CD4-positive, alpha-beta memory T cell (primary cell): Measurements from ENCODE around the gene PRUNE1. TPM values are rescaled to one million over a fixed set of nuclear protein-coding genes. Genes with fewer than 3 reads are reported as not detected.
A peak's percentile ranks its signal among the peaks of the same experiment; 100 is the strongest.

Source experiments
- CTCF ChIA-PET: fragments of 350-600 bp; sonication (Branson Sonifier 250); formaldehyde crosslinking; loops from one replicate; lab custom pipeline; 2021; ENCODE audit warnings: inconsistent platforms; ENCODE audit not compliant: partially characterized antibody; lab: Charles Lee
- POLR2A ChIA-PET: fragments of 350-600 bp; sonication (Branson Sonifier 250); formaldehyde crosslinking; loops from one replicate; lab custom pipeline; 2021; ENCODE audit not compliant: partially characterized antibody; lab: Charles Lee
- DNase-seq, 5 donors: peaks; one replicate each; pipeline versions ENCODE4 v3.0.0 to v3.0.0-alpha.2; 2020 to 2022; ENCODE audit warnings: mixed read lengths in 1 of 5
- H3K27ac ChIP-seq: one replicate; pipeline ENCODE4 v1.7.0; 2013; ENCODE audit warnings: low read depth, low read length
- H3K27me3 ChIP-seq: 2 replicates; pipeline ENCODE4 v1.7.0; 2013; ENCODE audit warnings: mild to moderate bottlenecking, low read length, moderate library complexity; ENCODE audit not compliant: insufficient read depth
- H3K36me3 ChIP-seq: 2 replicates; pipeline ENCODE4 v1.7.0; 2013; ENCODE audit warnings: mild to moderate bottlenecking, low read length, moderate library complexity; ENCODE audit not compliant: insufficient read depth
- H3K4me1 ChIP-seq: 2 replicates; pipeline ENCODE4 v1.7.0; 2013; ENCODE audit warnings: mild to moderate bottlenecking, low read length, moderate library complexity; ENCODE audit not compliant: insufficient read depth
- H3K4me3 ChIP-seq, 2 donors: one replicate each; pipeline ENCODE4 v1.7.0; 2013; ENCODE audit warnings: low read length in 2 of 2, mild to moderate bottlenecking in 1 of 2
- H3K9me3 ChIP-seq, 2 donors: one replicate each; pipeline ENCODE4 v1.7.0; 2013; ENCODE audit warnings: low read length in 2 of 2, control low read depth in 1 of 2; ENCODE audit not compliant: control insufficient read depth in 1 of 2
- H3K27ac Mint-ChIP-seq, 7 donors: one replicate each; pipeline ENCODE4 v1.8.0; 2020 to 2021; ENCODE audit warnings: mixed read lengths in 7 of 7, mild to moderate bottlenecking in 6 of 7, inconsistent platforms in 3 of 7, moderate library complexity in 3 of 7
- H3K27me3 Mint-ChIP-seq, 2 donors: one replicate each; pipeline ENCODE4 v1.8.0; 2020 to 2021; ENCODE audit warnings: mixed read lengths in 2 of 2
- H3K36me3 Mint-ChIP-seq, 2 donors: one replicate each; pipeline ENCODE4 v1.8.0; 2020 to 2021; ENCODE audit warnings: mixed read lengths in 2 of 2, inconsistent platforms in 1 of 2, mild to moderate bottlenecking in 1 of 2
- H3K4me1 Mint-ChIP-seq, 4 donors: one replicate each; pipeline ENCODE4 v1.8.0; 2020 to 2021; ENCODE audit warnings: mixed read lengths in 4 of 4, mild to moderate bottlenecking in 1 of 4
- H3K4me3 Mint-ChIP-seq, 8 donors: one replicate each; pipeline ENCODE4 v1.8.0; 2020 to 2021; ENCODE audit warnings: mixed read lengths in 8 of 8, mild to moderate bottlenecking in 7 of 8, moderate library complexity in 6 of 8, inconsistent platforms in 3 of 8
- H3K9me3 Mint-ChIP-seq, 8 donors: one replicate each; pipeline ENCODE4 v1.8.0; 2020 to 2021; ENCODE audit warnings: mixed read lengths in 8 of 8, mild to moderate bottlenecking in 5 of 8, inconsistent platforms in 3 of 8, moderate library complexity in 1 of 8
- intact Hi-C: fragments of 100-400 bp; cut with micrococcal nuclease; formaldehyde crosslinking; loops from one replicate; pipeline ENCODE4 v1.15.1; 2023
- polyA plus RNA-seq, 2 donors: library from polyadenylated mRNA; unstranded; fragments of 300-500 nt; fragmentation: Illumina TruSeq; gene quantifications; one replicate each; pipeline ENCODE4 v1.2.3, GENCODE V29; 2021
- total RNA-seq, 2 experiments: library from RNA; stranded (reverse); gene quantifications; one replicate each; pipeline ENCODE4 v1.2.3, GENCODE V29; 2021

Gene PRUNE1
- total and polyA plus RNA-seq, 4 experiments from 2014 or later, result 35.0 to 59.0 (median 45.7) TPM

DNA sequence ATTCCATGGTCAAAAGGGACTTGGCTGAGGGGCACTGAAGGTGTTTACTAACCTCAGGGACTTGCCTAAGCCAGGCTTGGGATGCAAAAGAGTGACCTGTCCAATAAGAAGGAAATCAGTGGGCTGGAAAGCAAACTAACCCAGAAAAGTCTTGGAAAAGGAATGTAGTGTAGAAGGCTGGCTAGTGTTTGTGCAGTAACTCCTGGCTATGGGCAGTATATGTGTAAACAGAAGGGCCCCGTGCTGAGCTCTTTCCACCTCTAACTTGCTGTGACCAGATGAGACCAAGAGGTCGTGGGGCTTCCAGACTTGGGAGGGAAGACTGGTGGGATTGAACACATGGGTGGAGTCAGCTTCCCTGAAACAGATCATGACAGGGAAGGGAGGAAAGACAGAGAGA, 5.6 kb upstream of the PRUNE1 start:
- Mint-ChIP-seq H3K36me3 (peaks cover 18 to 52% of the 10 kb centered on the region in 2 donors), H3K27me3 (no peaks in the 10 kb centered on the region), H3K9me3 (no peaks in the 10 kb centered on the region), H3K4me1 (peaks cover 42 to 73% (median 57%) of the 10 kb centered on the region in 4 donors), H3K4me3 (peak overlapping the region; percentile 74 to 89 (median 84)), H3K27ac (peak overlapping the region; percentile 87 to 97 (median 94))
- Histone ChIP-seq H3K27me3 (no peaks in the 10 kb centered on the region), H3K9me3 (no peaks in the 10 kb centered on the region), H3K27ac (peak overlapping the region; percentile 53), H3K4me1 (peaks cover 66% of the 10 kb centered on the region), H3K36me3 (peaks cover 35% of the 10 kb centered on the region), H3K4me3 (peak overlapping the region; percentile 34 to 37)
- intact Hi-C loops, result no loop called here
- ChIA-PET POLR2A (interaction anchor here (1.3 to 1.6 kb wide), 3 partner anchors 25 to 56 kb away, joined by 4 to 9 read pairs (median 5); partner anchors contain the start of genes C1orf56 and CDC42SE1), CTCF (interaction anchor here (0.5 to 14.9 kb wide), 6 partner anchors 9 to 747 kb away, joined by 3 to 255 read pairs (median 4); partner anchors contain the start of genes ANXA9, CERS2 and GABPB2)
- DNase-seq, result no peak

DNA sequence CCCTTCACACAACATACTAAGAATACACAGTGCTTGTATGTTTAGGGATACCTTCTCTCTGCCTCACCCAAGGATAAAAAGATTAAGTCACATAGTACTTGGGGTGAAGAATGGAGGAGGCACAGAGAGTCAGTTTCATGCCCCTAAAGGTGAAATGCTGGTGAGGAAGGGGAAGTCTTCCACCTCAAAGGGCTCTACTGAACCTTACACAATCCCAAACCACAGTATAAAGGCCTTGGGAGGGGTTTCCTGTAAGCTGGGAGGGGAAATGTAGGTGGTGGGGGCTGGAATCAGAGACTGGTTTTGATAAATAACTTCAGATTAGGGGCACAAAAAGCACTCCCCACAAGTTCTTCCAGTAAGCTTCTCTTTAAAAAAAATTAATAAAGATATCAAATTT, 5.1 kb upstream of the PRUNE1 start:
- Mint-ChIP-seq H3K4me3 (peak overlapping the region; percentile 74 to 89 (median 84)), H3K27ac (peak overlapping the region; percentile 87 to 97 (median 94)), H3K27me3 (no peaks in the 10 kb centered on the region), H3K4me1 (peaks cover 48 to 79% (median 63%) of the 10 kb centered on the region in 4 donors), H3K36me3 (peaks cover 18 to 52% of the 10 kb centered on the region in 2 donors), H3K9me3 (no peaks in the 10 kb centered on the region)
- H3K9me3 ChIP-seq, result no peaks in the 10 kb centered on the region
- H3K36me3 ChIP-seq, result peaks cover 30% of the 10 kb centered on the region
- peaks cover 70% of the 10 kb centered on the region for H3K4me1 ChIP-seq
- H3K4me3 ChIP-seq, result peak overlapping the region; percentile 34 to 37
- POLR2A ChIA-PET, result interaction anchor here (0.8 to 1.6 kb wide), 7 partner anchors 25 to 324 kb away, joined by 3 to 9 read pairs (median 5); partner anchors contain the start of genes C1orf56, CDC42SE1, TNFAIP8L2 and VPS72
- DNase-seq, result peak in 4 of 5 donors; percentile 17 to 31 (median 24)
- H3K27ac ChIP-seq, result peak overlapping the region; percentile 53
- intact Hi-C loops, result no loop called here
- H3K27me3 ChIP-seq, result no peaks in the 10 kb centered on the region
- CTCF ChIA-PET, result interaction anchor here (0.5 to 14.9 kb wide), 8 partner anchors 9 to 747 kb away, joined by 3 to 255 read pairs (median 3); partner anchors contain the start of genes ANXA9, CERS2 and GABPB2

DNA sequence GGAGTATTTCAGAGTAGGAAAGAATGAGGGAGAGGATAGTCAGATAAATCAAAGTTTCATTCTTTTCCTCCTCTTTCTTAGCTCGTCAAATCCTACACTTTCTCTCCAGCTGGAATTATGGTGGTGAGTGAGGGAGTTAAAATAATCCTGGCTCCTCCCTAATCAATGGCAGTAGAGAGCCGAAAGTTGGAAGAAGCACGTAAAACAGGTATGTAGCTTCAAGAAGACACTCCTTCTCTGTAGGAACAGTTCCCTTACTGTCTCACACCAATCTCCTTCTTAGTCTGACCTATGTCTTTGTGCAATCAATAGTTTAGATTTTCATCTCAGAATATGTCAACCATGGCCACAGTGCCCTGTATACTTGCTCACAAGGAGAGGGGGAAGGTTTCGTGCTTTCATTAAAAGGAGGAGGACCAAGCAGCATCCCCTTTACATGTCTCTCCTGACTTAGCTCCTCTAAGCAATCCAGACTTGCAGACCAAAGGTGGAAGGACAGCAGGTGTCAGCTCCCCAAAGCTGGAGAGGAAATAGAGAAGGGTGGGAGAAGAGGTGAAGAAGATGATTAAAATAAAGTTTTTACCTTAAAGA, 2.4 kb upstream of the PRUNE1 start:
- H3K4me3 ChIP-seq, result peak overlapping the region; percentile 54 to 71
- H3K36me3 Mint-ChIP-seq, result peaks cover 13 to 41% of the 10 kb centered on the region in 2 donors

DNA sequence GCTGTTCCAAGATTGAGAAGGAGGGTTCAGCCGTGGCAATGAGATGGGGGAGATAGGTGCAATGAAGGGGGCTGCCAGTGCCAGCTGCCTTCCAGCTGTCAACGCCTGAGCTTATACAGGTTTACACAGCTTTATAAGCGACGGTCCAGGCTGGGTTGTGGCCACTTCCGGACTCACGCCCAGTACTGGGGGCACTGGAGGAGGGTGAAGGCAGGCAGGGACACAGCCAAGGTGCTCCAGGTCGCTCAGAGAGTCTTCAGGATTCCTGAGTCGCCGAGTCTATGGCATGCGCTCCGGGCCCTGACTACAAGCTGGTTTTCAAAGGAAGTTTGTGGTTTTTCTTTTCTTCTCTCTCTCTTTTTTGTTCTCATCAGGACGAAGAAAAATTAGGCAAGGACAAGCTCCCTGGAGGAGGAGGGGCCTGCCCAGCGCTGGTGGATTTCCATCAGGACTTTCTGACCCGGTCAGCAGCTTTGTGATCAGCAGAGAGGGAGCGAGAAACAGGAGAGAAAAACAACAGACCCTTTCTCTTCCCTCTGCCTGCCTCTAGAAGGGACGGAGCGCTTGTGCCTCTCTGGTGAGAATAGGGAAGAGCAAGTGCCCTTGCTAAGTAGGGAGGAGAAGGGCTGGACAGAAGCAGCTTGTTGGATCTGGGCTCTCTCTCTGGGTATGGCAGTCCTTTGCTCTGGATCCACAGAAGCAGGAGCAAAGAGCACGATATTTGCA, 1.8 kb upstream of the PRUNE1 start, which contains the start of gene MINDY1:
MINDY1 (minus strand) TSS at position 576 of the 726 bp plus-strand sequence. CDS start 4,285 bp downstream, outside the sequence.
- Mint-ChIP-seq H3K4me3 (peak within 1 kb of the TSS; percentile 88 to 99 (median 95)), H3K36me3 (peaks cover 8 to 39% of the 10 kb centered on the region in 2 donors), H3K27ac (peak within 1 kb of the TSS; percentile 90 to 100 (median 99)), H3K27me3 (no peaks in the 10 kb centered on the region), H3K9me3 (no peaks in the 10 kb centered on the region), H3K4me1 (peaks cover 56 to 98% (median 76%) of the 10 kb centered on the region in 4 donors)
- no peaks in the 10 kb centered on the region for H3K27me3 ChIP-seq
- no peaks in the 10 kb centered on the region for H3K9me3 ChIP-seq
- POLR2A ChIA-PET, result interaction anchor here (0.5 to 3.9 kb wide), 24 partner anchors 8 to 643 kb away, joined by 3 to 34 read pairs (median 4); partner anchors contain the start of genes C1orf56, CDC42SE1, CERS2 and GABPB2
- CTCF ChIA-PET, result interaction anchor here (0.7 to 14.9 kb wide), 16 partner anchors 10 to 164 kb away, joined by 3 to 255 read pairs (median 4); partner anchors contain the start of genes ANXA9, C1orf56, CDC42SE1 and CERS2
- peaks cover 2% of the 10 kb centered on the region for H3K36me3 ChIP-seq
- intact Hi-C loops, result loop anchor here (1.0 to 5.0 kb wide), 7 partner anchors 10 to 644 kb away; partner anchors contain the start of genes ARNT, CERS2, RPRD2 and TNFAIP8L2
- peak; percentile 18 to 47 (median 34) for DNase-seq
- H3K4me1 ChIP-seq, result peaks cover 85% of the 10 kb centered on the region
- H3K27ac ChIP-seq, result peak within 1 kb of the TSS; percentile 88
- peak within 1 kb of the TSS; percentile 71 to 92 for H3K4me3 ChIP-seq

More for the DNA sequence above, 2.4 kb upstream of the PRUNE1 start:
- H3K27me3 Mint-ChIP-seq, result no peaks in the 10 kb centered on the region
- CTCF ChIA-PET, result interaction anchor here (0.8 to 14.9 kb wide), 12 partner anchors 10 to 150 kb away, joined by 4 to 255 read pairs (median 7); partner anchors contain the start of genes ANXA9, C1orf56, CDC42SE1 and CERS2
- Histone ChIP-seq H3K27ac (peak overlapping the region; percentile 88), H3K9me3 (no peaks in the 10 kb centered on the region), H3K4me1 (peaks cover 83% of the 10 kb centered on the region), H3K36me3 (peaks cover 7% of the 10 kb centered on the region), H3K27me3 (no peaks in the 10 kb centered on the region)
- peak overlapping the region; percentile 90 to 100 (median 99) for H3K27ac Mint-ChIP-seq
- H3K9me3 Mint-ChIP-seq, result no peaks in the 10 kb centered on the region
- peaks cover 54 to 98% (median 76%) of the 10 kb centered on the region in 4 donors for H3K4me1 Mint-ChIP-seq
- peak overlapping the region; percentile 88 to 99 (median 94) for H3K4me3 Mint-ChIP-seq
- POLR2A ChIA-PET, result interaction anchor here (0.6 to 3.9 kb wide), 19 partner anchors 9 to 723 kb away, joined by 3 to 34 read pairs (median 5); partner anchors contain the start of genes C1orf56, CDC42SE1, CERS2 and GABPB2
- intact Hi-C loops, result loop anchor here (1.0 to 5.0 kb wide), 7 partner anchors 10 to 644 kb away; partner anchors contain the start of genes ARNT, CERS2, RPRD2 and TNFAIP8L2
- no peak for DNase-seq

DNA sequence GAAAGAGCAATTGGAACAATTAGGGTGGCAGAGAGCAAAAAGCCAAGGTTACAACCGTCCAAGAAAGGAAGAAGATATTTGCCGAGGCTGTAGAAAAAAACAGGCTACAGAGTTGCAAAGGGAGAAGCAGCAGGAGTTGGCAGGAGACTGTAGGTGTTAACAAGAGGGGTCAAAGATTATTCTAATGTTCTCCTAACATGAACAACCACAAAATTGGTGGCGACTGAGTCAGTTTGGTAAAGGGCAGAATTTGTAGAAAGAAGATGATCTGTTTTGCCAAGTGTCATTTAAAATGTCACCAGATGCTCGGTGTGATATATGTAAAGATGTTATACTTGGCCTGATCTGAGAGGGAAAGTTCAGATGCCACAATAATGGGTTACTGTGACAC, 401 bp upstream of the PRUNE1 start:
- Mint-ChIP-seq H3K27ac (peak overlapping the region; percentile 90 to 100 (median 99)), H3K27me3 (no peaks in the 10 kb centered on the region), H3K36me3 (peaks cover 3 to 34% of the 10 kb centered on the region in 2 donors), H3K9me3 (no peaks in the 10 kb centered on the region), H3K4me3 (peak overlapping the region; percentile 88 to 99 (median 95)), H3K4me1 (peaks cover 48 to 94% (median 70%) of the 10 kb centered on the region in 4 donors)
- Histone ChIP-seq H3K9me3 (no peaks in the 10 kb centered on the region), H3K36me3 (no peaks in the 10 kb centered on the region), H3K27me3 (no peaks in the 10 kb centered on the region), H3K4me3 (peak overlapping the region; percentile 30 to 92), H3K4me1 (peaks cover 71% of the 10 kb centered on the region), H3K27ac (peak overlapping the region; percentile 88)
- POLR2A ChIA-PET, result interaction anchor here (1.5 to 3.9 kb wide), 9 partner anchors 13 to 311 kb away, joined by 4 to 34 read pairs (median 16); partner anchors contain the start of genes C1orf56, CDC42SE1, CERS2 and GOLPH3L
- DNase-seq, result no peak
- CTCF ChIA-PET, result interaction anchor here (1.2 to 14.9 kb wide), 5 partner anchors 8 to 86 kb away, joined by 3 to 255 read pairs (median 18); partner anchors contain the start of genes ANXA9 and CERS2
- intact Hi-C loops, result loop anchor here (1.0 to 5.0 kb wide), 9 partner anchors 33 to 646 kb away; partner anchors contain the start of genes ARNT, CERS2, GABPB2 and RPRD2

DNA sequence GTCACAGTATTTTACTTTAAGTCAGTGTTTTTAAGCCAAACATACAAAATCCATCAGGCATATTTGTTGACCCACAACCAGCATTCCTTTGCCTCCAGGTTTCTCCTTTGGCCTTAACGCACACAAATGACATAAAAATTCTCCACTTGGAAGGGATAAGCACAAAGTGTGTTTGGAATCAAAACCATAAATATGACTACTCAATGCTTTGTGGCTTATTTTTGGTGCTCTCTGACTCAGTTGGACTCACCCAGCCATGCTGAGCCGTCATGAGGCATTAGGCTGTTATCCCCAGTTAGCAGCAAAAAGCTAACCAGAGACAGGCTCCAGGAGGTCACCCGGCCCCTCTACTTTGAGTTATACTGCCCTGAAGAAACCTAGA, 948 bp downstream of the PRUNE1 start:
- Histone ChIP-seq H3K9me3 (no peaks in the 10 kb centered on the region), H3K4me3 (peak overlapping the region in 1 of 2 donors; percentile 92), H3K27ac (peak overlapping the region; percentile 88), H3K27me3 (no peaks in the 10 kb centered on the region), H3K4me1 (peaks cover 58% of the 10 kb centered on the region), H3K36me3 (no peaks in the 10 kb centered on the region)
- H3K4me1 Mint-ChIP-seq, result peaks cover 48 to 89% (median 69%) of the 10 kb centered on the region in 4 donors
- no peaks in the 10 kb centered on the region for H3K9me3 Mint-ChIP-seq
- peak overlapping the region; percentile 90 to 100 (median 99) for H3K27ac Mint-ChIP-seq
- H3K4me3 Mint-ChIP-seq, result peak overlapping the region; percentile 88 to 99 (median 95)
- ChIA-PET POLR2A (interaction anchor here (1.4 to 1.9 kb wide), 3 partner anchors 48 to 157 kb away, joined by 3 to 7 read pairs (median 4); partner anchors contain the start of gene CDC42SE1), CTCF (interaction anchor here (0.6 to 4.9 kb wide), 3 partner anchors 10 to 90 kb away, joined by 3 to 18 read pairs (median 3); no protein-coding TSS in a partner anchor)
- no peaks in the 10 kb centered on the region for H3K27me3 Mint-ChIP-seq
- DNase-seq, result no peak
- H3K36me3 Mint-ChIP-seq, result peaks cover 8 to 30% of the 10 kb centered on the region in 2 donors
- intact Hi-C loops, result loop anchor here (2.0 to 5.0 kb wide), 5 partner anchors 40 to 647 kb away; partner anchors contain the start of genes ARNT, RPRD2 and TNFAIP8L2
